Gastrocnemius medialis (tissue), 4 donors: ENCODE results near the gene NR6A1. TPM values are rescaled to one million over a fixed set of nuclear protein-coding genes. Genes with fewer than 3 reads are reported as not detected.
"Not testable (repeated sequence)": the region's sequence is repeated elsewhere in the genome, so short reads cannot be mapped to it uniquely, and the experiment has no call there.

Experiments
- ATAC-seq, 2 donors: fragments of 150-250 bp; one replicate each; pipeline ENCODE4 v1.9.1; 2016
- DNase-seq, 2 donors: peaks; one replicate each; pipeline ENCODE4 v3.0.0-alpha.2; 2019
- H3K27ac ChIP-seq, 4 donors: fragments of 200-600 bp; sonication (generic); 1 replicate in 1 of 4; 2 replicates in 3 of 4; pipeline ENCODE4 v1.5.1; 2016 to 2018; ENCODE audit warnings: mild to moderate bottlenecking in 2 of 4, moderate library complexity in 1 of 4
- H3K27me3 ChIP-seq, 3 donors: fragments of 200-600 bp; sonication (generic) in 2 of 3; 1 replicate in 1 of 3; 2 replicates in 2 of 3; pipeline versions ENCODE4 v1.5.1 to v1.6.0; 2016 to 2019; ENCODE audit warnings: mild to moderate bottlenecking in 1 of 3, moderate library complexity in 1 of 3
- H3K36me3 ChIP-seq, 2 donors: fragments of 200-600 bp; sonication (generic) in 1 of 2; one replicate each; pipeline ENCODE4 v1.5.1; 2017 to 2018
- H3K4me1 ChIP-seq, 2 donors: fragments of 200-600 bp; sonication (generic) in 1 of 2; one replicate each; pipeline ENCODE4 v1.5.1; 2016 to 2017; ENCODE audit warnings: mild to moderate bottlenecking in 2 of 2
- H3K4me3 ChIP-seq, 4 donors: fragments of 200-600 bp; sonication (generic) in 3 of 4; 1 replicate in 1 of 4; 2 replicates in 3 of 4; pipeline ENCODE4 v1.5.1; 2016 to 2019; ENCODE audit warnings: mild to moderate bottlenecking in 2 of 4
- H3K9me3 ChIP-seq, 3 donors: fragments of 200-600 bp; sonication (generic) in 2 of 3; 1 replicate in 1 of 3; 2 replicates in 2 of 3; pipeline ENCODE4 v1.5.1; 2016 to 2019
- POLR2A ChIP-seq, 2 donors: fragments of 450-650 bp; IDR thresholded peaks; one replicate each; pipeline ENCODE4 v1.6.1; 2017; ENCODE audit warnings: antibody characterized with exemption in 2 of 2, mild to moderate bottlenecking in 2 of 2, moderate library complexity in 2 of 2
- in situ Hi-C, 4 donors: fragments of 200-750 bp; cut with MboI; loops; one replicate each; pipeline versions ENCODE4 v1.15.0 to v1.8.0; 2017; ENCODE audit warnings: low sequenced_read_pairs in 4 of 4
- intact Hi-C: fragments of 100-400 bp; cut with DNase I; formaldehyde crosslinking; loops from one replicate; pipeline ENCODE4 v1.15.1; 2023; ENCODE audit warnings: low total_unique reads
- total RNA-seq, 4 donors: library from RNA; depleted of rRNA; stranded (reverse); fragments of >200 nt; gene quantifications; one replicate each; pipeline versions ENCODE4 v1.1.0 to v1.2.3, GENCODE V29; 2016
- TF ChIP-seq, protein P1 (sequence below), 5 experiments: fragments of 450-650 bp in 3 of 5; fragments of 200-600 bp in 2 of 5; sonication (generic) in 2 of 5; IDR thresholded peaks in 4 of 5; conservative IDR thresholded peaks in 1 of 5; 1 replicate in 4 of 5; 2 replicates in 1 of 5; pipeline ENCODE4 v1.5.1; 2016 to 2019; ENCODE audit warnings: antibody characterized with exemption in 5 of 5, mild to moderate bottlenecking in 3 of 5, moderate library complexity in 3 of 5

Gene NR6A1
- total RNA-seq, 4 donors from 2014 or later, result 0.58 to 5.6 (median 2.1) TPM

DNA sequence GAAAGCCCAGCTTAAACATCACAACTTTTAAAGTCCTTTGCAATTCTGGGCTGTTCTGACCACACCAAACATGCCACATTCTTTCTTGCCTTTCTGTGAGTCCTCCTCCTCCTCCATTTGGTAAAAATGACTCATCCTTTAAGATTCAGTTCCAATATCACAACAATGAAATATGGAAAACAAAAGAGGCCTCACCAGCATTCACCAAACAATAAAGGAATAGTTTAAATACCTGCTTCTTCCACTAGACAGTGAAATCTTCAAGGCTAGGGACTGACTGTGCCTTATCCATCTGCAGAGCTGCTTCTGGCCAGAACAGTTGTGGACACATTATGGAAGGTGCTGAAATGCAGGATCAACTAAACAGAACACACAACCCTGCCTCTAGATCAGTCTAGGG, 36.0 kb downstream of the NR6A1 start:
- TF ChIP-seq, protein P1, sequence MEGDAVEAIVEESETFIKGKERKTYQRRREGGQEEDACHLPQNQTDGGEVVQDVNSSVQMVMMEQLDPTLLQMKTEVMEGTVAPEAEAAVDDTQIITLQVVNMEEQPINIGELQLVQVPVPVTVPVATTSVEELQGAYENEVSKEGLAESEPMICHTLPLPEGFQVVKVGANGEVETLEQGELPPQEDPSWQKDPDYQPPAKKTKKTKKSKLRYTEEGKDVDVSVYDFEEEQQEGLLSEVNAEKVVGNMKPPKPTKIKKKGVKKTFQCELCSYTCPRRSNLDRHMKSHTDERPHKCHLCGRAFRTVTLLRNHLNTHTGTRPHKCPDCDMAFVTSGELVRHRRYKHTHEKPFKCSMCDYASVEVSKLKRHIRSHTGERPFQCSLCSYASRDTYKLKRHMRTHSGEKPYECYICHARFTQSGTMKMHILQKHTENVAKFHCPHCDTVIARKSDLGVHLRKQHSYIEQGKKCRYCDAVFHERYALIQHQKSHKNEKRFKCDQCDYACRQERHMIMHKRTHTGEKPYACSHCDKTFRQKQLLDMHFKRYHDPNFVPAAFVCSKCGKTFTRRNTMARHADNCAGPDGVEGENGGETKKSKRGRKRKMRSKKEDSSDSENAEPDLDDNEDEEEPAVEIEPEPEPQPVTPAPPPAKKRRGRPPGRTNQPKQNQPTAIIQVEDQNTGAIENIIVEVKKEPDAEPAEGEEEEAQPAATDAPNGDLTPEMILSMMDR (IDR thresholded peaks at IDR 0.05 in 4 of 5, conservative IDR thresholded peaks at IDR 0.05 in 1 of 5), result no peak
- no peak for TF ChIP-seq POLR2A (IDR thresholded peaks at IDR 0.05)
- in situ Hi-C loops (no loop called here), intact Hi-C loops (no loop called here)
- H3K27me3 ChIP-seq, result no peaks in the 10 kb centered on the region
- peaks cover 8 to 21% of the 10 kb centered on the region in 2 donors for H3K4me1 ChIP-seq
- peak overlapping the region in 1 of 4 donors; percentile 73 for H3K27ac ChIP-seq
- no peaks in the 10 kb centered on the region for H3K36me3 ChIP-seq
- H3K9me3 ChIP-seq, result no peaks in the 10 kb centered on the region
- ATAC-seq (no peak), DNase-seq (no peak)
- no peak overlapping the region for H3K4me3 ChIP-seq

DNA sequence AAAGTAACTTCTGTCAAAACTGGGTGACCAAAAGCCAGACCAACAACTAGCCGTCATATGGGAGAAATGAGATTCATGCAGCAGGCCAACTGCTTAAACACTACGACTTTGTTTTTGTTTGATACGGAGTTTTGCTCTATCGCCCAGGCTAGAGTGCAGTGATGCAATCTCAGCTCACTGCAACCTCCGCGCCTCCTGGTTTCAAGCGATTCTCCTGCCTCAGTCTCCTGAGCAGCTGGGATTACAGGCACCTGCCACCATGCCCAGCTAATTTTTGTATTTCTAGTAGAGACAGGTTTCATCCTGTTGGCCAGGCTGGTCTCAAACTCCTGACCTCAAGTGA, 36.4 kb downstream of the NR6A1 start:
- H3K9me3 ChIP-seq, H3K4me3 ChIP-seq, H3K36me3 ChIP-seq, in situ Hi-C loops, H3K27me3 ChIP-seq, ATAC-seq, intact Hi-C loops, DNase-seq: not testable (repeated sequence)
- Histone ChIP-seq H3K27ac (peak overlapping the region in 1 of 4 donors; percentile 73), H3K4me1 (peaks cover 8 to 21% of the 10 kb centered on the region in 2 donors)

DNA sequence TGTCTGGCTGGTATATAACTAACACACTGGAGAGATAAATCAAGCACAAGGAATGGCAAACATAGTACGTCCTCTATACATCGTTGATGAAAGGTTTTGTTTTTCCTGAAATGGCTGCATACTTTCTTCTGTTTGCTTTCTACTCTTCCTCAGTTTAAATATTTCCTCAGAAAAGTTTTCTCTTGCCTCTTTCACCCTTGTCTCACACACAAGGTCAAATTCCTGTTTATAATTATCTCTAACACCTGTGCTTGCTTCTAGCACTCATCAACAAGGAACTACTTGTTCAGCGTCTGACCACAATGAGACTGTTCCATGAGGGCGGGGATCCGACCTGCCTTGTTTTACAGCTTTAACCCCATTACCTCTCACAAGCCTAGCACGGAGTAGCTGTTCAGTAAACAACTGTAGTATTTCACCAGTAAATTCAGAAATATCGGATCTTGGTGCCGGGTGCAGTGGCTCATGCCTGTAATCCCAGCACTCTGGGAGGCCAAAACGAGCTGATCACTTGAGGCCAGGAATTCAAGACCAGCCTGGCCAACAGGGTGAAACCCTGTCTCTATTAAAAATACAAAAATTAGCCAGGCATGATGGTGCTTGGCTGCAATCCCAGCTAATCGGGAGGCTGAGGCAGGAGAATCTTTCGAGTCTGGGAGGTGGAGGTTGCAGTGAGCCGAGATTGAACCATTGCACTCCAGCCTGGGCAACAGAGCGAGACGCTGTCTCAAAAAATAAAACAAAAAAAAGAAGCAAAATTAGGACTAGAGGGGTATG, 37.0 kb downstream of the NR6A1 start:
- Histone ChIP-seq H3K36me3 (no peaks in the 10 kb centered on the region), H3K4me3 (no peak overlapping the region), H3K9me3 (no peaks in the 10 kb centered on the region), H3K4me1 (peaks cover 8 to 21% of the 10 kb centered on the region in 2 donors), H3K27ac (peak overlapping the region in 2 of 4 donors; percentile 16 to 73), H3K27me3 (no peaks in the 10 kb centered on the region)
- in situ Hi-C loops (no loop called here), intact Hi-C loops (no loop called here)
- TF ChIP-seq, protein P1 (IDR thresholded peaks at IDR 0.05 in 4 of 5, conservative IDR thresholded peaks at IDR 0.05 in 1 of 5), result no peak
- no peak for TF ChIP-seq POLR2A (IDR thresholded peaks at IDR 0.05)
- ATAC-seq, result peak; percentile 46 to 89
- DNase-seq, result peak in 1 of 2 donors; percentile 43

DNA sequence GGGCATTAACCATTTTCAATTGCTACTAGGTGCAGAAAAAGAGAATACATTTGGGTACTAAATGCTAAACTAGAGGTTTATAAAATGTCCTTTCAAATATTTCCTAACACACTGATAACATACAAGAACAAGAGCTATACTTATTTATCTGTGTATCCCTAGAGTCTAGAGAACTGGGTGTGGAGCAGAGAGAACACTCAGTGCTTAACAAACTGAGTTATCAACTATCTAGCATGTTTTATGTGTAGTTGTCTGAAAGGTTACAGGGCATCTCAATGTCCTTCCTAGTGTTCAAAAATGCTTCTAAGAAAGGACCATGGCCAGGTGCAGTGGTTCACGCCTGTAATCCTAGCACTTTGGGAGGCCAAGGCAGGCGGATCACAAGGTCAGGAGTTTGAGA, 40.3 kb downstream of the NR6A1 start:
- DNase-seq (no peak), ATAC-seq (no peak)
- Histone ChIP-seq H3K27ac (no peak overlapping the region), H3K9me3 (no peaks in the 10 kb centered on the region), H3K4me1 (peaks cover 8 to 21% of the 10 kb centered on the region in 2 donors), H3K36me3 (no peaks in the 10 kb centered on the region), H3K27me3 (no peaks in the 10 kb centered on the region), H3K4me3 (no peak overlapping the region)
- intact Hi-C loops (no loop called here), in situ Hi-C loops (no loop called here)
- TF ChIP-seq, protein P1 (IDR thresholded peaks at IDR 0.05 in 4 of 5, conservative IDR thresholded peaks at IDR 0.05 in 1 of 5), result no peak
- no peak for TF ChIP-seq POLR2A (IDR thresholded peaks at IDR 0.05)

DNA sequence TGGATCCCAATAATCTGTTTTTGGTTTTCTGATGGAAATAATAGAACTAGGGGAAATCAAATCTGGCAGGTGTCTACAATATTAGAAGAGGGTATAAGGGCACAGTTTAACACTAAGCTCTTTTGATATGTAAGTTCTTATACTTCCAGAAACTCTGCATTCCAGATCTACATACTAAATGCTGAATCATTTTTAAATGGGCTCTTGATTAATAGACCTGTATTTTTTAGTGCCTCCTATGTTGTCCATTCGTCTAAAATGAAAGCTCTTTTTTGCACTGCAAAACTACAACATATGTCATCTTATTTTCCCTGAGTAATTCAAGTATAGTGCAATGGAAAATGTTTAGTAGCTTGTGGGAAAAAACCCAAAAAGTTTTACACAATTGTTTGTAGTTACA, 44.2 kb downstream of the NR6A1 start:
- no peak for TF ChIP-seq POLR2A (IDR thresholded peaks at IDR 0.05)
- TF ChIP-seq, protein P1 (IDR thresholded peaks at IDR 0.05 in 4 of 5, conservative IDR thresholded peaks at IDR 0.05 in 1 of 5), result no peak
- peaks cover 9 to 14% of the 10 kb centered on the region in 2 donors for H3K4me1 ChIP-seq
- no peak overlapping the region for H3K27ac ChIP-seq
- in situ Hi-C loops (no loop called here), intact Hi-C loops (no loop called here)
- H3K27me3 ChIP-seq, result no peaks in the 10 kb centered on the region
- DNase-seq (no peak), ATAC-seq (no peak)
- no peak overlapping the region for H3K4me3 ChIP-seq
- no peaks in the 10 kb centered on the region for H3K36me3 ChIP-seq
- H3K9me3 ChIP-seq, result no peaks in the 10 kb centered on the region
